Caco-2 (cell line): ENCODE results near the gene GRM5. TPM values are rescaled to one million over a fixed set of nuclear protein-coding genes. Genes with fewer than 3 reads are reported as not detected.

Experiments
- BruUV-seq: library from RNA; stranded (reverse); fragments of 400-500 nt; replicated peaks from 2 replicates; lab custom pipeline; 2021; lab: Mats Ljungman, UMichigan
- CTCF ChIA-PET: fragments of 300-600 bp; sonication (Branson Sonifier 250); formaldehyde crosslinking; loops from one replicate; lab custom pipeline; 2022; ENCODE audit warnings: antibody characterized with exemption; lab: Charles Lee
- POLR2A ChIA-PET: fragments of 300-600 bp; sonication (Branson Sonifier 250); formaldehyde crosslinking; loops from one replicate; lab custom pipeline; 2022; ENCODE audit warnings: antibody characterized with exemption; lab: Charles Lee
- DNase-seq, 2 experiments: peaks; one replicate each; pipeline versions ENCODE4 v3.0.0 to v3.0.0-alpha.2; 2020 to 2022
- H3K27me3 ChIP-seq: replicated peaks from 2 replicates; pipeline ENCODE4 v1.6.0; 2011; ENCODE audit warnings: low read length; ENCODE audit not compliant: control insufficient read depth, insufficient read depth
- H3K36me3 ChIP-seq: 2 replicates; pipeline ENCODE4 v1.5.1; 2011; ENCODE audit warnings: low read length; ENCODE audit not compliant: control insufficient read depth, insufficient read depth
- H3K4me1 ChIP-seq: fragments of 250-450 bp; sonication (Bioruptor Pico); 2 replicates; pipeline ENCODE4 v1.5.1; 2020; ENCODE audit warnings: mild to moderate bottlenecking
- H3K4me3 ChIP-seq: 2 replicates; pipeline ENCODE4 v1.5.1; 2011; ENCODE audit warnings: low read depth, mild to moderate bottlenecking, control low read depth, low read length
- H3K9me3 ChIP-seq: fragments of 250-450 bp; sonication (Bioruptor Pico); 2 replicates; pipeline ENCODE4 v1.5.1; 2020; ENCODE audit warnings: mild to moderate bottlenecking, moderate library complexity
- H3K27ac Mint-ChIP-seq: one replicate; pipeline ENCODE4 v1.8.0; 2022; ENCODE audit warnings: mixed read lengths; ENCODE audit not compliant: unreplicated experiment
- H3K27me3 Mint-ChIP-seq: one replicate; pipeline ENCODE4 v1.8.0; 2022; ENCODE audit warnings: mixed read lengths; ENCODE audit not compliant: insufficient read depth, unreplicated experiment
- H3K36me3 Mint-ChIP-seq: one replicate; pipeline ENCODE4 v1.8.0; 2022; ENCODE audit warnings: mild to moderate bottlenecking, mixed read lengths; ENCODE audit not compliant: insufficient read depth, unreplicated experiment
- H3K4me1 Mint-ChIP-seq: one replicate; pipeline ENCODE4 v1.8.0; 2022; ENCODE audit warnings: low read depth, mixed read lengths; ENCODE audit not compliant: unreplicated experiment
- H3K4me3 Mint-ChIP-seq: one replicate; pipeline ENCODE4 v1.8.0; 2022; ENCODE audit warnings: mild to moderate bottlenecking, moderate library complexity, mixed read lengths; ENCODE audit not compliant: unreplicated experiment
- H3K9me3 Mint-ChIP-seq: one replicate; pipeline ENCODE4 v1.8.0; 2022; ENCODE audit warnings: mixed read lengths; ENCODE audit not compliant: unreplicated experiment
- CTCF ChIP-seq, 2 experiments: fragments of 200-600 bp in 1 of 2; IDR thresholded peaks; 1 replicate in 1 of 2; 2 replicates in 1 of 2; pipeline versions ENCODE4 v1.5.1 to v1.8.0; 2011 to 2022; ENCODE audit warnings: antibody characterized with exemption in 1 of 2, control low read depth in 1 of 2, inconsistent platforms in 1 of 2, low read depth in 1 of 2, low read length in 1 of 2, mild to moderate bottlenecking in 1 of 2, moderate library complexity in 1 of 2; ENCODE audit not compliant: insufficient read depth in 1 of 2, severe bottlenecking in 1 of 2, unreplicated experiment in 1 of 2
- intact Hi-C: fragments of 100-400 bp; cut with micrococcal nuclease; formaldehyde crosslinking; loops from one replicate; pipeline ENCODE4 v1.10.0; 2022; ENCODE audit not compliant: unreplicated experiment
- total RNA-seq: library from RNA; stranded (reverse); gene quantifications from 2 replicates; pipeline ENCODE4 v1.2.3, GENCODE V29; 2022

GRM5 gene
- total RNA-seq, 1 experiment from 2014 or later: not detected

GRCh38 chr11:88814076-88814475, 251.7 kb downstream of the GRM5 start:
- Histone ChIP-seq H3K4me1 (no peaks in the 10 kb centered on the region), H3K36me3 (no peaks in the 10 kb centered on the region), H3K9me3 (no peaks in the 10 kb centered on the region), H3K4me3 (no peak overlapping the region), H3K27me3 (no peaks in the 10 kb centered on the region)
- no peak for TF ChIP-seq CTCF (IDR thresholded peaks at IDR 0.05; ENCODE audit: insufficient read depth in 1 of 2, low read depth in 1 of 2, low read length in 1 of 2, severe bottlenecking in 1 of 2, unreplicated experiment in 1 of 2)
- no peak for DNase-seq
- Mint-ChIP-seq H3K9me3 (no peaks in the 10 kb centered on the region), H3K4me3 (no peak overlapping the region), H3K27me3 (no peaks in the 10 kb centered on the region), H3K4me1 (no peaks in the 10 kb centered on the region), H3K27ac (no peak overlapping the region), H3K36me3 (no peaks in the 10 kb centered on the region)
- intact Hi-C loops: no loop called here
- ChIA-PET POLR2A (no interaction called here), CTCF (no interaction called here)
- no TSS peak for BruUV-seq

GRCh38 chr11:88813233-88813915, 252.4 kb downstream of the GRM5 start:
- H3K36me3 ChIP-seq: no peaks in the 10 kb centered on the region
- Mint-ChIP-seq H3K4me3 (no peak overlapping the region), H3K27me3 (no peaks in the 10 kb centered on the region), H3K36me3 (no peaks in the 10 kb centered on the region), H3K27ac (no peak overlapping the region), H3K4me1 (no peaks in the 10 kb centered on the region), H3K9me3 (no peaks in the 10 kb centered on the region)
- H3K27me3 ChIP-seq: no peaks in the 10 kb centered on the region
- ChIA-PET CTCF (no interaction called here), POLR2A (no interaction called here)
- no peaks in the 10 kb centered on the region for H3K4me1 ChIP-seq
- H3K9me3 ChIP-seq: no peaks in the 10 kb centered on the region
- BruUV-seq: no TSS peak
- no peak overlapping the region for H3K4me3 ChIP-seq
- no peak for DNase-seq
- intact Hi-C loops: no loop called here
- TF ChIP-seq CTCF (IDR thresholded peaks at IDR 0.05; ENCODE audit: insufficient read depth in 1 of 2, low read depth in 1 of 2, low read length in 1 of 2, severe bottlenecking in 1 of 2, unreplicated experiment in 1 of 2): no peak

GRCh38 chr11:88810420-88811097, 255.2 kb downstream of the GRM5 start:
- POLR2A ChIA-PET: no interaction called here
- no peaks in the 10 kb centered on the region for H3K4me1 Mint-ChIP-seq
- no peaks in the 10 kb centered on the region for H3K27me3 Mint-ChIP-seq
- H3K4me3 Mint-ChIP-seq: no peak overlapping the region
- TF ChIP-seq CTCF (IDR thresholded peaks at IDR 0.05; ENCODE audit: insufficient read depth in 1 of 2, low read depth in 1 of 2, low read length in 1 of 2, severe bottlenecking in 1 of 2, unreplicated experiment in 1 of 2): no peak
- CTCF ChIA-PET: no interaction called here
- intact Hi-C loops: no loop called here
- no peaks in the 10 kb centered on the region for H3K9me3 Mint-ChIP-seq
- H3K36me3 ChIP-seq: no peaks in the 10 kb centered on the region
- H3K4me3 ChIP-seq: no peak overlapping the region
- H3K27ac Mint-ChIP-seq: no peak overlapping the region
- no peak for DNase-seq
- no peaks in the 10 kb centered on the region for H3K27me3 ChIP-seq
- H3K36me3 Mint-ChIP-seq: no peaks in the 10 kb centered on the region
- no peaks in the 10 kb centered on the region for H3K9me3 ChIP-seq
- no peaks in the 10 kb centered on the region for H3K4me1 ChIP-seq
- no TSS peak for BruUV-seq
